Neural progenitor cell (in vitro differentiated cells): ENCODE results near the gene TMEM165. TPM values are rescaled to one million over a fixed set of nuclear protein-coding genes. Genes with fewer than 3 reads are reported as not detected.
"Not testable (repeated sequence)": the region's sequence is repeated elsewhere in the genome, so short reads cannot be mapped to it uniquely, and the experiment has no call there.

Experiments
- DNase-seq: peaks from one replicate; pipeline ENCODE4 v3.0.0-alpha.2; 2016; ENCODE audit warnings: low spot score
- H2AFZ ChIP-seq: fragments of 200-600 bp; sonication (generic); replicated peaks from 2 replicates; pipeline ENCODE4 v1.6.1; 2016; ENCODE audit warnings: antibody characterized with exemption
- H3F3A ChIP-seq: fragments of 200-600 bp; sonication (generic); 2 replicates; pipeline ENCODE4 v1.6.1; 2016; ENCODE audit warnings: antibody characterized with exemption, low read depth
- H3K27ac ChIP-seq: fragments of 200-600 bp; sonication (generic); 2 replicates; pipeline ENCODE4 v1.5.1; 2016; ENCODE audit warnings: mild to moderate bottlenecking
- H3K27me3 ChIP-seq: fragments of 200-600 bp; sonication (generic); 2 replicates; pipeline ENCODE4 v1.6.1; 2016; ENCODE audit warnings: mild to moderate bottlenecking, moderate library complexity
- H3K36me3 ChIP-seq: fragments of 200-600 bp; sonication (generic); 2 replicates; pipeline ENCODE4 v1.5.1; 2016
- H3K4me1 ChIP-seq: fragments of 200-600 bp; sonication (generic); 2 replicates; pipeline ENCODE4 v1.6.1; 2016; ENCODE audit warnings: mixed run types
- H3K4me2 ChIP-seq: fragments of 200-600 bp; sonication (generic); 2 replicates; pipeline ENCODE4 v1.6.1; 2016
- H3K4me3 ChIP-seq: fragments of 200-600 bp; sonication (generic); 2 replicates; pipeline ENCODE4 v1.5.1; 2016
- H3K79me2 ChIP-seq: fragments of 200-600 bp; sonication (generic); 2 replicates; pipeline ENCODE4 v1.6.1; 2016; ENCODE audit warnings: low read depth
- H3K9ac ChIP-seq: fragments of 200-600 bp; sonication (generic); 2 replicates; pipeline ENCODE4 v1.6.1; 2016
- H3K9me3 ChIP-seq: fragments of 200-600 bp; sonication (generic); 2 replicates; pipeline ENCODE4 v1.5.1; 2016; ENCODE audit warnings: low read depth
- H4K20me1 ChIP-seq: fragments of 200-600 bp; sonication (generic); 2 replicates; pipeline ENCODE4 v1.6.1; 2016; ENCODE audit warnings: low read depth
- H3K27ac Mint-ChIP-seq: 3 replicates; pipeline ENCODE4 v1.8.0; 2021; ENCODE audit warnings: mixed read lengths
- H3K27me3 Mint-ChIP-seq: 2 replicates; pipeline ENCODE4 v1.8.0; 2022; ENCODE audit warnings: low read depth, mild to moderate bottlenecking, inconsistent platforms, moderate library complexity, mixed read lengths; ENCODE audit not compliant: insufficient read depth
- H3K36me3 Mint-ChIP-seq: 3 replicates; pipeline ENCODE4 v1.8.0; 2021; ENCODE audit warnings: mixed read lengths
- H3K4me1 Mint-ChIP-seq: 3 replicates; pipeline ENCODE4 v1.8.0; 2021; ENCODE audit warnings: mixed read lengths
- H3K4me3 Mint-ChIP-seq: 3 replicates; pipeline ENCODE4 v1.8.0; 2021; ENCODE audit warnings: mild to moderate bottlenecking, moderate library complexity, mixed read lengths
- H3K9me3 Mint-ChIP-seq: 3 replicates; pipeline ENCODE4 v1.8.0; 2020; ENCODE audit warnings: mixed read lengths
- EZH2 ChIP-seq: fragments of 200-600 bp; sonication (generic); IDR thresholded peaks from 2 replicates; pipeline ENCODE4 v1.6.1; 2017; ENCODE audit warnings: antibody characterized with exemption, mild to moderate bottlenecking, moderate library complexity
- EZH2phosphoT487 ChIP-seq: fragments of 200-600 bp; sonication (generic); IDR thresholded peaks from 2 replicates; pipeline ENCODE4 v1.6.1; 2017; ENCODE audit warnings: antibody characterized with exemption
- total RNA-seq: library from RNA; depleted of rRNA; stranded (reverse); fragments of >200 nt; gene quantifications from 2 replicates; pipeline ENCODE4 v1.2.3, GENCODE V29; 2015; ENCODE audit warnings: low replicate concordance
- TF ChIP-seq, protein P1 (sequence below): fragments of 200-600 bp; sonication (generic); IDR thresholded peaks from 2 replicates; pipeline ENCODE4 v1.5.1; 2017; ENCODE audit warnings: antibody characterized with exemption, mild to moderate bottlenecking

Gene TMEM165
- total RNA-seq, 1 donor from 2014 or later: 110 TPM

DNA sequence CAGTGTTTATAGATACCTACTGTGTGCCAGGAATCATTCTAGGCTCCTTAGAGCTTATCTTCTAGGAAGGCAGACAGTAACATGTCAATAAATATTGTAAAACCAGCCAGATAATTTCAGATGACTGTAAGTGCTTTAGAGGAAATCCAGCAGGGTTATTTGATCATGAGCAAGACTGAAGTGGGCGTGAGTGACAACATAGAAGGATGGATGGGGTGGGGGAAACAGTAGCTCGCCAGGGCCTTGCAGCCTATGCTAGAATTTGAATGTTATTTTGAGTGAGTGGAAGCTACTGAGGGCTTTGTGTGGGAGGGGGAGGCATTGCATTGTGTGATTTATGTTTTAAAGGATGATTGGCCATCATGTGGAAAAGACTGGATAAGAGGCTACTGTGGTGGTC is 43.0 kb upstream of the TMEM165 start:
- no peak overlapping the region for H3K4me3 Mint-ChIP-seq
- H3K4me1 ChIP-seq: no peaks in the 10 kb centered on the region
- no peaks in the 10 kb centered on the region for H3K4me1 Mint-ChIP-seq
- H3K27ac Mint-ChIP-seq: no peak overlapping the region
- H4K20me1 ChIP-seq: no peaks in the 10 kb centered on the region
- H3K27me3 Mint-ChIP-seq: peaks cover 2% of the 10 kb centered on the region
- DNase-seq: no peak
- H2AFZ ChIP-seq: no peak overlapping the region
- H3K79me2 ChIP-seq: peaks cover 13% of the 10 kb centered on the region
- H3K4me3 ChIP-seq: no peak overlapping the region
- peaks cover 27% of the 10 kb centered on the region for H3K36me3 Mint-ChIP-seq
- no peak overlapping the region for H3K4me2 ChIP-seq
- H3K9me3 ChIP-seq: no peaks in the 10 kb centered on the region
- H3K9me3 Mint-ChIP-seq: peaks cover 13% of the 10 kb centered on the region
- no peak overlapping the region for H3K9ac ChIP-seq
- no peaks in the 10 kb centered on the region for H3K36me3 ChIP-seq
- peaks cover 2% of the 10 kb centered on the region for H3K27me3 ChIP-seq
- TF ChIP-seq EZH2phosphoT487: no peak
- TF ChIP-seq EZH2: no peak
- TF ChIP-seq, protein P1, sequence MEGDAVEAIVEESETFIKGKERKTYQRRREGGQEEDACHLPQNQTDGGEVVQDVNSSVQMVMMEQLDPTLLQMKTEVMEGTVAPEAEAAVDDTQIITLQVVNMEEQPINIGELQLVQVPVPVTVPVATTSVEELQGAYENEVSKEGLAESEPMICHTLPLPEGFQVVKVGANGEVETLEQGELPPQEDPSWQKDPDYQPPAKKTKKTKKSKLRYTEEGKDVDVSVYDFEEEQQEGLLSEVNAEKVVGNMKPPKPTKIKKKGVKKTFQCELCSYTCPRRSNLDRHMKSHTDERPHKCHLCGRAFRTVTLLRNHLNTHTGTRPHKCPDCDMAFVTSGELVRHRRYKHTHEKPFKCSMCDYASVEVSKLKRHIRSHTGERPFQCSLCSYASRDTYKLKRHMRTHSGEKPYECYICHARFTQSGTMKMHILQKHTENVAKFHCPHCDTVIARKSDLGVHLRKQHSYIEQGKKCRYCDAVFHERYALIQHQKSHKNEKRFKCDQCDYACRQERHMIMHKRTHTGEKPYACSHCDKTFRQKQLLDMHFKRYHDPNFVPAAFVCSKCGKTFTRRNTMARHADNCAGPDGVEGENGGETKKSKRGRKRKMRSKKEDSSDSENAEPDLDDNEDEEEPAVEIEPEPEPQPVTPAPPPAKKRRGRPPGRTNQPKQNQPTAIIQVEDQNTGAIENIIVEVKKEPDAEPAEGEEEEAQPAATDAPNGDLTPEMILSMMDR: no peak
- no peaks in the 10 kb centered on the region for H3F3A ChIP-seq
- H3K27ac ChIP-seq: no peak overlapping the region

DNA sequence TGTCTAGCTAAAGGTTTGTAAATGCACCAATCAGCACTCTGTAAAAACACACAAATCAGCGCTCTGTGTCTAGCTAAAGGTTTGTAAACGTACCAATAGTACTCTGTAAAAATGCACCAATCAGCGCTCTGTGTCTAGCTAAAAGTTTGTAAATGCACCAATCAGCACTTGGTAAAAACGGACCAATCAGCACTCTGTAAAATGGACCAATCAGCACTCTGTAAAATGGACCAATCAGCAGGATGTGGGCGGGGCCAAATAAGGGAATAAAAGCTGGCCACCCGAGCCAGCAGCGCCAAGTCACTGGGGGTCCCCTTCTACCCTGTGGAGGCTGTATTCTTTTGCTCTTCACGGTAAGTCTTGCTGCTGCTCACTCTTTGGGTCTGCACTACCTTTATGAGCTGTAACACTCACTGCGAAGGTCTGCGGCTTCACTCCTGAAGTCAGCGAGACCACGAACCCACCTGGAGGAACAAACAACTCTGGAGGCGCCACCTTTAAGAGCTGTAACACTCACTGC is 42.5 kb upstream of the TMEM165 start:
- H3K79me2 ChIP-seq: peaks cover 13% of the 10 kb centered on the region
- H4K20me1 ChIP-seq, H3K9ac ChIP-seq, H2AFZ ChIP-seq, H3K4me2 ChIP-seq, H3K4me1 Mint-ChIP-seq, H3K27ac Mint-ChIP-seq, H3K27me3 Mint-ChIP-seq, H3K4me1 ChIP-seq, H3K36me3 ChIP-seq, DNase-seq, H3K9me3 ChIP-seq, H3K4me3 ChIP-seq, H3K4me3 Mint-ChIP-seq, H3K27me3 ChIP-seq, H3K27ac ChIP-seq, H3F3A ChIP-seq: not testable (repeated sequence)
- H3K9me3 Mint-ChIP-seq: peaks cover 13% of the 10 kb centered on the region
- peaks cover 27% of the 10 kb centered on the region for H3K36me3 Mint-ChIP-seq

DNA sequence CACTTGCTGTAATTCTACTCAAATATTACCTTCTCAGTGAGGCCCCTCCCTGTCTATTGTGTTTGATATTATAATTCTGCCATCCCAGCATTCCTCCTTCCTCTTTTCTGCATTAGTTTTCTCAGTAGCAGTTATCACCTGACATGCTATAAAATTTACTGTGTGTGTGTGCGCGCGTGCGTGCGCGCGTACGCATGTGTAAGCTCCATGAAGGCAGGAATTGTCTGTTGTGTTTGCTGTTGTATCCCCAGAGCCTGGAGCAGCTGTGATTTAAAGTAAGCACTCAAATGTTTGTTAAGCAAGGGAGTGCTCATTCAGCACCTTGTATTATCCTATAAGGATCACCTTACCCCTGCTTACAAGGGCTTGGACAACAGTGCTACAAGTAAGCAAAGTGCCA is 41.1 kb upstream of the TMEM165 start:
- Mint-ChIP-seq H3K4me3 (no peak overlapping the region), H3K27me3 (peaks cover 2% of the 10 kb centered on the region), H3K9me3 (peaks cover 13% of the 10 kb centered on the region), H3K27ac (no peak overlapping the region), H3K36me3 (peaks cover 27% of the 10 kb centered on the region), H3K4me1 (no peaks in the 10 kb centered on the region)
- Histone ChIP-seq H3K79me2 (peaks cover 1% of the 10 kb centered on the region), H3K9ac (no peak overlapping the region), H4K20me1 (no peaks in the 10 kb centered on the region), H3K27me3 (no peaks in the 10 kb centered on the region), H3K4me1 (no peaks in the 10 kb centered on the region), H3K4me2 (no peak overlapping the region), H3K27ac (no peak overlapping the region), H3K4me3 (no peak overlapping the region), H2AFZ (no peak overlapping the region), H3K36me3 (no peaks in the 10 kb centered on the region), H3F3A (no peaks in the 10 kb centered on the region), H3K9me3 (no peaks in the 10 kb centered on the region)
- TF ChIP-seq EZH2phosphoT487 (no peak), EZH2 (no peak)
- TF ChIP-seq, protein P1: no peak
- no peak for DNase-seq

DNA sequence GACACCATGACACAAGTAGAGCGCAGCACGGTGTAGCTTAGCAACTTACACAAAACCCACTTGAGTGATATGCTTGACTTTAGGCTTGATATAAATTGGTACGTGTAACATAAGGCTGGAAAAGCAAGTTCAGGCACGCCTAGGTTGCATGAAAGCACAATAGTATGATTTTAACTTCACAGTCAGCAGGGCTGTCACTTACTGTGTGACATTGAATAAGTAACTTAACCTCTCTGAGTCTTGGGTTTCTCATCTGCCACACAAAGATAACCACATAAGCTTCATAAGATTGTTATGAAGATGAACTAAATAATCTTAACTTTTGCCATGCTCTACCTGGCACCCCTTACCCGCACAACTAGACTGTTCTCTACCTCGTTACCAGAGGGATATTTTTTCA is 40.2 kb upstream of the TMEM165 start:
- no peak for TF ChIP-seq EZH2phosphoT487
- TF ChIP-seq EZH2: no peak
- TF ChIP-seq, protein P1: no peak
- Histone ChIP-seq H3K36me3 (no peaks in the 10 kb centered on the region), H3K4me3 (no peak overlapping the region), H2AFZ (no peak overlapping the region), H4K20me1 (no peaks in the 10 kb centered on the region), H3F3A (no peaks in the 10 kb centered on the region), H3K27me3 (no peaks in the 10 kb centered on the region), H3K4me2 (no peak overlapping the region), H3K4me1 (no peaks in the 10 kb centered on the region), H3K79me2 (no peaks in the 10 kb centered on the region), H3K27ac (no peak overlapping the region), H3K9me3 (no peaks in the 10 kb centered on the region), H3K9ac (no peak overlapping the region)
- DNase-seq: no peak
- Mint-ChIP-seq H3K4me1 (no peaks in the 10 kb centered on the region), H3K36me3 (peaks cover 27% of the 10 kb centered on the region), H3K9me3 (peaks cover 13% of the 10 kb centered on the region), H3K27me3 (peaks cover 2% of the 10 kb centered on the region), H3K27ac (no peak overlapping the region), H3K4me3 (no peak overlapping the region)
